Non-pigmented ciliary epithelial cell (primary cell): Measurements from ENCODE around the gene TGFBR2.

Experiments used
- DNase-seq: peaks from one replicate; pipeline ENCODE4 v3.0.0-alpha.2; 2010; ENCODE audit warnings: low read depth

Gene TGFBR2

DNA sequence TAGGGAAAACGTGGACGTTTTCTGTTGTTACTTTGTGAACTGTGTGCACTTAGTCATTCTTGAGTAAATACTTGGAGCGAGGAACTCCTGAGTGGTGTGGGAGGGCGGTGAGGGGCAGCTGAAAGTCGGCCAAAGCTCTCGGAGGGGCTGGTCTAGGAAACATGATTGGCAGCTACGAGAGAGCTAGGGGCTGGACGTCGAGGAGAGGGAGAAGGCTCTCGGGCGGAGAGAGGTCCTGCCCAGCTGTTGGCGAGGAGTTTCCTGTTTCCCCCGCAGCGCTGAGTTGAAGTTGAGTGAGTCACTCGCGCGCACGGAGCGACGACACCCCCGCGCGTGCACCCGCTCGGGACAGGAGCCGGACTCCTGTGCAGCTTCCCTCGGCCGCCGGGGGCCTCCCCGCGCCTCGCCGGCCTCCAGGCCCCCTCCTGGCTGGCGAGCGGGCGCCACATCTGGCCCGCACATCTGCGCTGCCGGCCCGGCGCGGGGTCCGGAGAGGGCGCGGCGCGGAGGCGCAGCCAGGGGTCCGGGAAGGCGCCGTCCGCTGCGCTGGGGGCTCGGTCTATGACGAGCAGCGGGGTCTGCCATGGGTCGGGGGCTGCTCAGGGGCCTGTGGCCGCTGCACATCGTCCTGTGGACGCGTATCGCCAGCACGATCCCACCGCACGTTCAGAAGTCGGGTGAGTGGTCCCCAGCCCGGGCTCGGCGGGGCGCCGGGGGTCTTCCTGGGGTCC lies at the start of gene TGFBR2:
Gene TGFBR2 (plus strand): TSS at position 301 of the 731 bp plus-strand sequence. CDS start 283 bp downstream, at position 584.
- peak; percentile 99 for DNase-seq

DNA sequence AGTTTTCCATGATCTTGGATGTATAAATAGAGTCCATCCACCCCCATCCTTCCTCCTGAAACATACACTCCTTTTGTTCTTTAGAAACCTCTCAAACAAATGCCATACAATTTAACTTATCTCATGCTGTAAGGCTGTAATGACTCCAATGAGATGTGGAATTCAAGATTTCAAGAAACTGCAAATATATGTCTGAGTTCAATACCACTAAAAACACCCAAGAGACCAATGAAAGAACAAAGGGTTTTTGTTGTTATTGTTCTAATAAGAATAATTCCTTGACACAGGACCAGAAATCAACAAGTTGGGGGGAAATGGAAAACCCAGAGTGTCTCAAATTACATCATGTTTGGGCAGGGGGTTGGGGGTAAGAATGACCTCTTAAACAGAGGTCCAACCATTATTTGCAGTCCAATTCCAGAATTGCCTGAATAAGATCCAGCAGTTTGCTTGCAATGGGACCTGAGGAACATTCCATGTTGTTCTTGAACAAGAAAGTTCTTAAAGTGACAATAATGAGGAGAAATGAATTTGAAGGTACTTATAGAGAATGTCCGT lies 48.6 kb upstream of the TGFBR2 start:
- no peak for DNase-seq

DNA sequence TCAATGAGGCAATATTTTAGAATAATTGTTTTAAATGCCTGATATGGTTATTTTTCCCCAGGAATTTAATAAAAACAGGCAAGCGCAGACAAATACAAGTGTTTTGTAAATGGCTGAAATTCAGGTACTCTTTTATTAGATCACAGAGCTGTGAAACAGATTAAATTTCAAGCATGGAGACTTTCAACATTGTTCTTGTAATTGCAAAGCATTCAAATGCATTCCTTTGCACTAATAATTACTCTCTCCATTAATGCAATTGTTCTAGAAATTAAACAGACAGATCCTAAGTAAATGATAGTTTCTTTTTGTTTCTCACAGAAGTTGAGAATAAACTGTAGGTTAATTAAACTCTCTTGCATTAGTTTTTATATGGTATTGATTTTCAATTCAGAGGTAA lies 42.4 kb upstream of the TGFBR2 start:
- no peak for DNase-seq

DNA sequence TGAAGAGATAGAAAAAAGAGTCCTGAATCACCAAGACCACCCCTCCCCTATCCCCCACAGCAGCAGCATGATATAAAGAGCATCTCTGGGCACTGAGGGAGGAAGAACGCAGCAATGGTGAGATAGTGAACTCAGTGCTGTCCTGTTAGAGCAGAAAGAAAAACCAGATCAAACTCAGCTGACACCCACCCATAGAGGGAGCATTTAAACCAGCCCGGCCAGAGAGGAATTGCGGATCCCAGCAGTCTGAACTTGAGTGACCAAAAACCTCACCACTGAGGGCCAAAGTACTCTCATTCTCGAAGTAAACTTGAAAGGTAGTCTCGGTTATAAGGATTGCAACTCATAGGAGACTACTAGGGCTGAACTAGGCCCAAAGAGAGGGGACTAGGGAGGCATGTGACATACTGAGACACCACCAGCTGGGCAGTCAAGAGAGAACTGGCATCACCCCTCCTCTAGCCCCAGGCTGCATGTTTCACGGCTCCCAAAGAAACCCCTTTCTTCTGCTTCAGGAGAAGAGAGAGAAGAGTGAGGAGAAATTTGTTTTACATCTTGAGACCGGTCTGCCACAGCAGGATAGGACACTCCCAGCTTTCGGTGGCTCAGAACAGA lies 39.2 kb upstream of the TGFBR2 start:
- no peak for DNase-seq

DNA sequence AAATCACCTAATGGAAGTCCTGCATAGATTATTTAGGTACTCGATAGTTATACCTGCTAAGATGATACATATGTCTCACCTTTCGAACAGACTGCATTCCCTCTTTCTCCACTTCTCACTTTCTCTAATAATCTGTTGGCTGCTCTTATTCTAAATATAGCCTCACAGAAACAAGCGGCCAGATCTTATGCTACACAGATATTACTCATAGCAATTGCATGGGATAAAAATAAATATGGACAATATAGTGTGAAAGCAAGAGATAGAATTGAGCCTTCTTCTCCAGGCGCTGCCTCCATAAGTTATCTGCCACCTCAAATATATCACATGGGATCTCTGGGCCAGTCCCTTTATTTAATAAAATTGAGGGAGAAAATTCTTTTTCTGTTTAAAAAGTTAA lies 29.5 kb upstream of the TGFBR2 start:
- DNase-seq = no peak

DNA sequence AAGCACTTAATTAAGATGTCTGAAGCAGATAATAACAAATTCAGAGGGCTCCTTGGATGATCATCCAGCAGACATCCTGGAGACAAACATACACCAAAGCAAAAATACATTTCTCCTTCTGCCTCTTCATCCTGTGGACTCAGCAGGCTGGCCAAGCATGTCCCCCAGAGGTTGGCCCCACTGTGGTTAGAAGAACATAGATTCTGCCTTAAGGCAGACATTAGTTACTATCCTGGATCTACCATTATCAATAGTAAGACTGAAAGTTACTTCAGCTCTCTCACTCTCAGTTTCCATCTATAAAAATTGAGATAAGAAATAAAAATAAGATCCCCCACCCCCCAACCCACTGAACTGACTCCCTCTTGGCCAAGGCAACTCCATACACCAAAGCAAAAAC lies 28.6 kb upstream of the TGFBR2 start:
- DNase-seq = no peak

DNA sequence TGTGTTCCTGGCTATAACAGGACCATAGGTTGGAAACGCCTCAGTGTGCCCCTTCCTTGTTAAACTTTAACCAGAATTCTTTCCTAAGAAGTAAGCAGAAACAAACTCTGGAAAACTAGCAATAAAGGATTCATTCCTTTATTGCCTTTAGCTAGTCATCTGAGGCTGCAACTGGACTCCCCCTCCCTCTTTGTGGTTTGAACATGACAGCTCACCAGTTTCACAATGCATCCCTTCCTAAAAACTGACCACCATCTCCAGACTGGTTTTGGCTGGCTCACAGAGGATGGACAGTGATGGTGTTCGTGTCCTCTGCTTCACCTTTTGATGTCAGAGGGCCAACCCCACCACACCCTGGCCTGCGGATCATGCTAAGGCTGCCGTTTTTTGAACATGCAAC lies 27.9 kb upstream of the TGFBR2 start:
- peak; percentile 92 for DNase-seq

DNA sequence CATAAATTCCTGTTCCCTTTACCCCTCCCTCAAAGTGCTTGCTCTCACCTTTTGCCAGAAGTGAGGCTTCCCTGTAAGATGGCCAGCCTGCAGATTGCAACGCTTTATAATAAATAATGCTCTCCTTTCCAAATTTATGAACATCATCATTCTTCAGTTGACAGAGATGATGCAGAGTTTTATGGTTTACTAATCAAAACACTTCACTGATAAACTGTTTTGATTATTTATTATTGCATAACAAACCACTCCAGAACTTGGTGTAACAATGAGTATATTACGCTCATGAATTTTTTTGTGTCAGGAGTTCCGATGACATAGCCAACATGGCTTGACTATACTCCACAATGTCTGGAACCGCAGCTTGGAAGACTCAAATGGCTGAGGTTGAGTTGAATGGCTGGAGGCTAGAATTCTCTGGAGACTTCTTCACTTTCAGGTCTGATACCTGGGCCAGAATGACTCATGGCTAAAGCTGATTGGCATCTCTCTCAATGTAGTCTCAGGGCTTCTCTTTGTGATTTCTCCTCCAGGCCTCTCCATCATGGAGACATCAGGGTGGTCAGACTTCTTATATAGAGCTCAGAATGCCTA lies 27.3 kb upstream of the TGFBR2 start:
- no peak for DNase-seq

DNA sequence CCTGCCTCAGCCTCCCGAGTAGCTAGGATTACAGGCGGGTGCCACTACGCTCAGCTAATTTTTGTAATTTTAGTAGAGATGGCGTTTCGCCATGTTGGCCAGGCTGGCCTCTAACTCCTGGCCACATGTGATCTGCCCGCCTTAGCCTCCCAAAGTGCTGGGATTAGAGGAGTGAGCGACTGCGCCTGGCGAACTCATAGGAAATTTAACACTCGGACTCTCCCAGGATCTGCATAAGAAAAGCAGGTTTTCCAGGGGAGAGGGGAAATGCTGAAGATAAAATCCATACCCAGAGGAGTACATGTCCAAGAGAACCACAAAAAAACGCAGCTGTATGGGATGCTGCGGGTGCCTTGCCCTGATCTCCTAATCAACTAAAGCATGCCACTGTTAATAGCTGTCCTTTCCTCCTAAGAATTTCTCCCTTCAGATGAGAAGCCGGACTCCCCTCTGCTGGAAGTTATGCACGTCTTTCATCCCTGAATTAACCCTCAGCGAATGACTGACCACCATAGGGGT lies 25.3 kb upstream of the TGFBR2 start:
- no peak for DNase-seq

DNA sequence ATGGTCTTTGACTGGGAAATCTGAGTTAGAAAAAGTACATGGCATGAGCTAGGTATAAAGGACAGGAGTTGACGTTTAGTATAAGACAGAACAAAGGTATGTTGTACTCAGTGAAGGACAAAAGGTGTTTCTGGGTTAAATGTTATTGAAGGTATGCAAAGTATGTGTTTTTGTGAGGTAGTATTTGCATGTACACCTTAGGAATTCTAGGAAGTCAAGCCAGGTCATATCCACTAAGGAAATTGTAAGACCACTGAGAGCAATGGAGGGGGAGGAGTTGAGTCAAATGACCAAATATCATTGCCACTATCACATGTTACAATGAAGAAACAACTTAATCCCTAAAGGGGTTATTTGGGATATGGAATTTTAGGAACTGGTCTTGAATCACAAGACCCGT lies 24.4 kb upstream of the TGFBR2 start:
- no peak for DNase-seq

DNA sequence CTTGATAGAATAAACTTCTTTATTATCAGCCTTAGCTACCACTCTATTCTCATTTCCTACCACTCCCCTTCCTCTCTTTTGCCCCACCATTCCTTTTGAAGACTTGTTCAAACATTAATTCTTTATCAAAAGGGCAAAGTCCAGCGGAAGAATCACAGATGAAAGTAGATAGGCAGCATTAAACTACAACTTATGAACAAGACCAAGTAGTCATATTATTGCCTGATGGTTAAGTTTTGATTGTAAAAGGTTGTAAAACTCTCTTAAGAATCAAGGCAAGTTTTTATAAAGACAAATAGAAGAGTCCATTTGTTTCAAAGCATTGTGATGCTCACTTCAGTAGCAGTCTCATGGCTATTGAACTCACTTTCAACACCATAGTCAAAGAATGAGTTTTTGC lies 22.4 kb upstream of the TGFBR2 start:
- no peak for DNase-seq

DNA sequence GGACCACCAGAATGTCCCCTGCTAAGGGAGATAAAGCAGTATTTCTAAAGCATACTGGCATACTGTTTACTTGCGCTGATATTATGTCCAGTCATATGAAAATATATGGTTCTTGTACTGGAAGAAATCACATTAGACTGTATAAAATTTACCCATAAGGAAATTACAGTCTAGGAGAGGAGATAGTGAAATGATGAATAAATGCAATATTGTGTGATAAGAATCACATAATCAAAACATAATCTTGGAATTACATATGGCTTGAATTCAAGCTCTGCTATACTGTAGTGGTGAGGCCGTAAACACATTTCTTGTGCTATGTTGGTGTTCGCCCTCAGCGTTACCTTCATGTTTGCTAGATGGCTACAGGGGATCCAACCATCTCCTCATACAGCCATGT lies 20.7 kb upstream of the TGFBR2 start:
- no peak for DNase-seq

DNA sequence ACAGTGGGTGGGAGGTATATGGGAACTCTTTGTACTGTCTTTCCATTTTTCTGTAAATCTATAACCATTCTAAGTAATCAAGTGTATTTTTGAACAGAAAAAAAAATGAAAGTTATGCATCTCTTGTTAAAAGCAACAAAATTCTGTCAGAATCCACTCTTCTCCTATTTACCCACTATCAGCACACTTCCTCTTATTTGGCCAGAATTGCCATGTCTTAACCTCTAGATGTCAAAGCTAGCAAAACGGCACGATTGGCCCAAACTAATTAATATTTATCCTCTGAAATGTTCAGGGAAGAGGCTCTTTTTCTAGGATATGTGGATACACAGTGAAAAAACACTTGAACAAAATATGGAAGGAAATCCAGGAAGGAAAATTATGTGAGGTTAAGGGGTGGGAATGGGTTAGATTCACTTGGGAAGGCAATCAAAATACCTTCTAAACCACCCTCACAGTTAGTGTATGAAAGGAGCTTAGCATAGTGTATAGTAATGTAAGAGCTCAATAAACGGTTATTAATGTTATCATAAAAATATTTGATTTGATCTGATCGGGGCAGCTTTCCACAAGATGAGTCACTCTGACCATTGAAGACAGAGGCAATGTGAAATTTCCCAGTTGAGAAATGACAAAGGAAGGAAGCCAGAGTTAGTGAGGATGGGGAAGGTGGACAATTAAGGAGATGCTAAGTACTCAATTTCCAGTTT lies 20.1 kb upstream of the TGFBR2 start:
- DNase-seq = no peak

DNA sequence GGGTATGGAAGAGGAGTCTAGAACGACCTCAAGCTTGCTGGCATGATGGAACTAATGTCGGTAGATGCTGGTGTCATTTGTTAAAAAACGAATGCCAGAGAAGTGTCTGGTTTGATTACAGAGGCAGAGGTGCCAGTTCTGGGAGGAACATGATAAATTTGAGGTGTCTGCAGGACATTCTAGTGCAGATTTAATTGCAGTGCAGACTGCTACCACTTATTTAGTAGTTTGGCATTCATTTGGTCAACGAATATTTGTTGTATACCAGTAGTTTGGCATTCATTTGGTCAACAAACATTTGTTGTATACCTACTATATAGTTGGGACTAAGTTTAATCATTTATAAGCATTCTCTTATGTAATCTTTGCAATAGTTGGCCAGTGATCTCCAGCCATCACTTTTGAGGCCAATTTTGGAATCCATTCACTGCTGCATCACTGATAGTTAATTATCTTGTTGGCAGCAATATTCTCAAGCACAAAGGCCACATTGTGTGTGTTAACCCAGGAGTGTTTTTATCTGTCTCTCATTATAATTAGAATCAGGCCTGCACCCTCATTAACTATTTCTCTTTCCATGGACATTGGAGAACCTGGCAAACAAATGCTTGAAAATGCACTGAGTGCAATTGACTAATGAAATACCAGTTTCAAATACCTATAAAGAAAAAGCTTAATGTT lies 19.5 kb upstream of the TGFBR2 start:
- DNase-seq = no peak

DNA sequence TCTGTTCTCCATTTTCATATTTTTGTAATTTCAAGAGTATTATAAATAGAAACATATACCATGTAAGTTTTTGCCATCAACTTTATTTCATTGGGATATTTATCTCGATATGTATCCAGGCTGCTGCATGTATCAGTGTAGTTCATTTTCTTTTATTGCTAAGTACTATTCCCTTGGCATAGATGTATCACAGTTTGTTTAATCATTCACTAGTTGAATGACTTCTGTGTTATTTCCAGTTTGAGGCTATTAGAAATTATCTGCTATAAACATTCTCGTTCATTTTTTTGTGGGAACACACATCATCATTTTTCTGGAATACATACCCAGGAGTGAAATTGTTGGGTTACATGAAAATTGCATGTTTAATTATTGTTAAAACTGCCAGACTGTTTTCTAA lies 18.5 kb upstream of the TGFBR2 start:
- no peak for DNase-seq

DNA sequence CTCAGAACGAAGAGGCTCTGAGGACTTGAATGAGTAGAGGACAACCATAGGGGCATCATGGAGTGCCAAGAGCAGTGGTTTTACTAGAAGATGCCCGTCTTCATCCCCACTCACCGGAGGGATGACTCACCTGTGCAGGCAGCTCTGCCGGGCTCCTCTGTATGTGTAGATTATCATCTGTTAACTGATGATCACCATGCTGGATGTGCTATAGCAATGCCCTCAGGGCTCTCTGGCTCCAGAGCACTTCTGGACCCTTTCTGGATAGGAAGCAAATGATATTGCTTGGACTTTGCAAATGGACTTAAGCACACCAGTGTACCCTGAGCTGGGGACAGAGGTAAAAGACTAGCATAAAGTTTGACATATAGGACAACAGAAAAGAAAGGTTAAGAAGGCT lies 10.2 kb upstream of the TGFBR2 start:
- no peak for DNase-seq

DNA sequence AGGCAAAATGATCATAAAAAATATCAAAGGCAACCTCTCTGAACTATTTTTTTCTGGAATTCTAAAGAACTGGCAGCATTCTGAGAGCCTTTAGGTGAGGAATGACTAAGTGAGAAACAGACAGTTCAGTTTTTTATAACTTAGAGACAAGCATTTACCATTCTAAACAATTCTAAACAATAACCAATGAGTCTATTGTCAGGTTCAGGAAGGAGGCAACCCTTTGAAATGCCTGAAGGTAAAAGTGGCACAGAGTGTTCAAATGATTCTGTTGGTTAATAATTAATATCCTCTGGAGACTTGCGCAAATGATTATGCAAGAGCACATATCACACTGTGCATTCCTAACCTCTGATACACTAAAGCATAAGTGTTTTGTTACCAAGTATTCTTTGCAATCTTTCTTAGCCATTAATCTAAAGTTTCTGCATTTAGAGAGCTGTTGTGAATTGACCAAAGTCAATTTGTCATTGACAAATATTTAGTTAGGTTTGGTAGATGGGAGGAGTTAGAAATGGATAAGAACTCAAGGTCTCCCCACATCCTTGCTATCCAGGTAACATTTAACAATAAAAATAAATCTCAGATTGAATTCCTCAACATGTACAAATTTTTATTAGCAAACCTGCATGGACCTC lies 9.2 kb upstream of the TGFBR2 start:
- peak; percentile 77 for DNase-seq

DNA sequence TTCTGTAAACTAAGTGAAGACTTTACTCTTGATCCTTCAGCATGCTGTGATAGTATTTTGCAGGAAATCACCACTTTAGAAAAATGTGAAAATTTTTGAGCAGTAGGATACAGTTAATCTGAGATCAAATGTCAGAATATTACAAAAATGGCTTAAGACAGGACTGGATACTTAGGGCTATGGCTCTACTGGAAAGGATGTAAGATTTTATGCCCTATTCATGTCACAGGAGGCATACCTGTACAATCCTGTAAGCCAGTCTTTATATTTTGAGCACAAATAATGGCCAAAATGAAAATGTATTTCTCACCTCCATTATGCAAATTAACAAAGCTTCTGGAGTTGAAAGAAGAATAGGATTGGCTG lies 8.6 kb upstream of the TGFBR2 start:
- DNase-seq = no peak

DNA sequence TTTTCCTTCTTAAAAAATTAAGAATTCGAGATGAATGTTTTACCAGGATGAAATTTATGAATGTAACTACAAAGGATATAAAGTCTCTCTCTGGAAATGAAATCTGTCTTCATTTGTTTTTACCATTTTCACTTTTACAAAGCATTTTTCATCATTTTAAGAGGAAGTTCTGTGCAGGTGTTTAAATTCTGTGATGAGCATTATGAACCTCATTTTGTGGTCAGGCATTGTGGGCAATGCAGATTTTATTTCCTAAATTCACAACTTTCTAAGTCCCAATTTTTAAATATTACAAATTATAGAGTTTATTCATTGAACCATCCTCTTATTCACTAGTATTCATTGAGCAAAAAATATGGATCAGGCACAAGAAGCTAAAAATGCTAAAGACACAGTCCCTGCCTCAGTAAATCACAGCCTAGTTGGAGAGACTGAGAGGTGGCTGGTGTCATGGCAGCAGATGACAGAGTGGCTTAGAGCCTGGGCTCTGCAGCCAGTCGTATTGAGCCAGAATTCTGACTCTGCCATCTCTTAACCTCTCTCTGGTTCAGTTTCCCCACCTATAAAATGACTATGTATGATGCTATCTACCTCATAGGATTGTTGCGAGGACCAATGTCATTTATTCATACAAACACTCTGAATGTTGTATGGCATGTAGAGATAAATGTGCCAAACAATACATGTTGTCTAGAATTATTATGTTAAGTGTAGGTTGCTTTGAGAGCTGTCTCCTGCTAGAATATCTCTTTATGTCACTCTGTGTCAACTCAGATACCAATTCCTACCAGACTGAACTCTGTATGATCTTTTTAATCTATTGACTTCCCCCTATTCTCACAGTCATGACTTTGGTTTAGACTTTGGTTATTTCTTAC lies 7.5 kb upstream of the TGFBR2 start:
- DNase-seq = no peak

DNA sequence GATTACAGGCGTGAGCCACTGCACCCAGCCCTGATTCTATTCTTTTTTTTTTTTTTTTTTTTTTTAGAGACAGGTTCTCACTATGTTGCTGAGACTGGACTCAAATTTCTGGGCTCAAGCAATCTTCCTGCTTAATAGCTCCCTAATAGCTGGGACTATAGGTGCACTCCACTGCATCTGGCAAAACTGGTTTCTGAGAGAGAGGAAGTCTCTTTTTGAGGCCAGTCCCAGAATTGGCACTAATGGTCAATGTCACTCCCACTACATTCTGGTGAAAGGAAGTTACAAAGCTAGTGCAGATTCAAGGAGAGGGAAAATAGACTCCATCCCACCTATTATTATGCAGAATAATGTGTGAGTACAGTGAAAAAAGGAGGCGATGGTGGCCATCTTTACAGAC lies 5.8 kb upstream of the TGFBR2 start:
- DNase-seq = no peak
